AG08395 (cell line): ENCODE results near the gene FEM1C.
"Not testable (repeated sequence)": the region's sequence is repeated elsewhere in the genome, so short reads cannot be mapped to it uniquely, and the experiment has no call there.

Experiments
- DNase-seq: peaks from one replicate; pipeline ENCODE4 v3.0.0; 2012; ENCODE audit warnings: mixed read lengths, low spot score

FEM1C gene

DNA sequence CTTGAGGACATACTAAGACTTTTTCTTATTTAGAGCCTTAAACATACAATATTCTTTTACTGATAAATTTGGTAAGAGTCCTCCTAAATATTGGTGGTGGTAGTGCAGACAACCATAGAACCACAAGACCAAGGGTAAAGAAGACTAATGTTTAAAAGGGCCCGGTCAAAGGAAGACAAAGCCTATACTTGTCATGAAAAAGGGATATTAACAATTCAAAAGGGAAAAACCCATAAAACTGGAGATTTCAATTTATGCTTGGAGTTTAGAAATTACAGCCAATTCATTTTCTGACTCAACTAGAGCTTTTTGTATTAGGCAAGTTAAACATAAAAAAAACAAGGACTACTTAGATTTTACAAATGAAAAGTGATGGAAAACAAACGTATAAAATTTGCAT lies 24.4 kb downstream of the FEM1C start:
- DNase-seq: no peak

DNA sequence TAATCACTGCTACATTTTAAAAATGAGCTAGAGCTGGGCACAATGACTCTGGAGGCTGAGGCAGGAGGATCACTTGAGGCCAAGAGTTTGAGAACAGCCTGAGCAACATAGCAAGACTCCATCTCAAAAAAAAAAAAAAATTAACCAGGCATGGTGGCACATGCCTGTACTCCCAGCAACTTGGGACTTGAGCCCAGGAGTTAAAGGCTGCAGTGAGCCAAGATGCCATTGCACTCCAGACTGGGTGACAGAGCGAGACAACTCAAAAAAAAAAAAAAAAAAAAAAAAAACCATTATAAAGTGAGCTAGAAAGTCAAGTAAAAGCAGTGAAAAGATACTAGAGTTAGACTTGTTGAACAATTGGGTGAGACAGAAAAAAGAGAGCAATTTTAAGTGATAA lies 28.2 kb downstream of the FEM1C start:
- no peak for DNase-seq

DNA sequence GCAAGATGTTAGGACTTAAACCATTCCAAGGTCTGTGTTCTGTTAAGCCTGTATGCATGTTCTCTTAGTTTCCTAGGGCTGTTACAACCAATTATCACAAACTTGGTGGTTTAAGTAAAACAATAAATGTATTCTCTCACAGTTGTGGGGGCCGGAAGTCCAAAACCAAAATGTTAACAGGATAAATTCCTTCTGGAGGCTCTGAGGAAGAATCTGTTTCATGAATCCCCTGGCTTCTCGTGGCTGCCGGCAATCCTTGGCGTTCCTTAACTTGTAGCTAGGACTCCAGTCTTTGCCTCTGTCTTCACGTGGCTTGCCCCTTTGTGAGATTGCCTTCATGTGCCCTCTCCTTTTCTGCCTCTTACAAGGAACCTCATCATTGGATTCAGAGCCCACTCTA lies 30.4 kb downstream of the FEM1C start:
- DNase-seq: no peak

DNA sequence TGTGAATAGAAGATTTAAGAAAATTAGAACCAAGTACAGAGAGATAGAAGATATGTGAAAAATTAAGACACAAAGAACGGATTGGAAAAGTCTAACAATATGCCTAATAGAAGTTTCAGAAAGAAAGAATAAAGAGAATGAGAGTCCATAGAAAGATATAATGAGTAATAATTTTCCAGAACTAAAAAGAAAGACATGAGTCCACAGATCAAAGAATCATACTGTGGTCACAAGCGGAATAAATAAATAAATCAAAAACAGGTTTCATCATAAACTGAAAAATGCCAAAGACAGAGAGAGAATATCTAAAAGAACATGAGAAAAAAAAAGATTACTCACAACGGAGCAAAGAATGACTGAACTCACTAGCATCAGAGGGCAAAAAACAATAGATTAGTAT lies 32.9 kb downstream of the FEM1C start:
- no peak for DNase-seq

DNA sequence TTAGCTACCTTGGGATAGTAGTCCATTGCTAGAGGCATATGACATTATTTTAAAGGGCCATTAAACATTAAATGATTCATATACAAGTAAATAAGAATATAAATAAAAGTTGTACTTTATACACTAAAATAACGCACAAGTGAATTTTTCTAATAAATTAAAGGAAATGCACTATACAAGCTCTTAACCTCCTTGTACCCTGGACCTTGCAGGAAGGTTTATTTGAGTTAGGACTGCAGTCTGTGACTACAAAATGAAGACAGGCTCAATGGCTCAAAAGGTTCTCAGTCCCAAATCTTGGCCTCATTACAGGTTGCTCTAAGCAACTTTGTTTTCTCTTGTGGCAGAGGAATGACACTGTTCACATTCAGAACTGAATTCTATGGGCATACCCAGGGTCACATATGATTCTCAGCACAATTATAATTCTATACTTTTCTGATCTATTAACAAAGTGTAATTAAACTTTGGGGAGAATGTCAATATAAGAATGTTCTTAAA lies 34.4 kb downstream of the FEM1C start:
- no peak for DNase-seq

DNA sequence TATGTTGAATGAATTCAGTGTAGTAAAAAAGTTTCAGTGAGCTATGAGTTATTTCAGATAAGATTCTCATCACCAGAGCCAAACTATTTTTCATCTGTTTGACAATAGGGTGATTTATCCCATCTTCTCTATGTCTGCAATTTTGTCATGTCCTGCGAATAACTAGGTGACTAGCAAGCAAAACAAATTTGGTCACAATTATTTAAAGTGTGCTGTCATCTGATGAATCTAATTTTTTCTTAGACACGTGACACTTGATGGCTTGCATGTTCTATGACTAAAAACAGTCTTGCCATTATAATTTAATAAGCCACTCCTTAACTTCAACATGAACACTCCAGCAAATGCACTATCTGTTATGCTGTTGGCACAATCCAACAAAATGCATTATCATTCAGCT lies 35.0 kb downstream of the FEM1C start:
- DNase-seq: no peak

DNA sequence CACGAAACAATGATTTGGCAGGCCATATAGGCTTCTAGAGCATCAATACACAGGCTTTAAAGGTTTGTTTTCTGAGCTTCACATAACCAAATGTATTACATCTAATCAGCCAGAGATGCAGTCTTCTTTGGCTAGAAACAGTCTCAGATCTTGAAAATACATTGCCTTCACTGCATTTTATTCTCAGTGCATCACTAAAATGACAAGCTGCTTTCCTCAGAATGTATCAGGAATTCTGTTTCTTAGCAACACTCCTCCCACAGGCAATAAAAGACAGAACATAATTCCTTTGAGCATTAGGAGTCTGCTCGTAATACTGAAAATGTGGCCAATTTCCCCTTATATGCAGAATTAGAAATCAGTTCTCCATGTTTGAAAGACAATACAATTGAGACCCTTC lies 36.9 kb downstream of the FEM1C start:
- DNase-seq: peak; percentile 80

DNA sequence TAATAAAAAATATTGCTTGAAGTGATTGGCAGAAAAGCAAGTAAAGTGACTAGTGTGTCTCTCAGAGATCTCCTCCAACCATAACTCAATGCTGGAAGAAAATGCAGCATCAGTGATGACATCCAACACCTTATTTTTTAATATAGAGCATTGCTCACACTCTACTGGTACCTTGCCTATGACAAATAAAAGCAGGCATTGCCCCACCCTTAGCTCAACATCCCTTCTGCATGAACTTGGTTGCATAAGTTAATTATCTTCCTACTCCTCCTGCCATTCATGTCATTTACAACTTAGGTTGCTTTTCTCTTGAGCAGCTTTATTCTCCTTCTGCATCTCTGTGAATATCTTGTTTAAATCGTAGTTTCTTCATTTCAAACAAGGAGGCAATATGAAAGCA lies 41.2 kb downstream of the FEM1C start:
- no peak for DNase-seq

DNA sequence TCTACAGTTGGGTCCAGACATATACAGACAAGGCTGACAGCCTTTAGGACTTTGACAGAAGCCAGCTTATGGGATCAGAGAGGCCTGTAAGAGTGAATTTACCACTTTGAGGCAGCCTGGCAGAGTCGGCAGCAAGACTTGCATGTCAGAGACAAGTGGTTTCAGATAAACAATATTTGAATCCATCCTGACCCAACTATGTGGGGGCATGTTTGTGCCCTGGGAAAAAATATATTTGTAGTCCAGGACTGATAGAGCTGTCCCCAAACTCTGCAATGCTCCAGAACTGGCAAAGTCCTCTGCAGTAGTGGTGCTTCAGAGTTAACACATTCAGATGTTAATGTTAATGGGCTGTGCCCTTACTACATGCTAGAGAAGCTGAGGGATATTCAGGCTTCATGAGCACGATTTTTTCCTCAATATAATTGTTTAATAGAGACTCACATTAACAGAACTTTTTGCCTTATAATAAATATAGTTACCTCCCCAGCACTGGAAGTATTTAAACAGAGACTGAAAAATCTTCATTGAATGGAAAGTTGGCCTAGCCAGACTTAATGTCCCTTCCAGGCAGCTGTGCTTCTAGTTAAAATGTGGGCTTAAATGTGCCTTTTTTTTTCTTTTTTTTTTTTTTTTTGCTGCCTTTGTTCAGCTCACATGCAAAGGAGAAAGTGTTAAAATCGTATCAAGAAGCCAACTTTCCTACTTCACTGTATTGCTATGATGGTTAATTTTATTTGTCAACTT lies 42.9 kb downstream of the FEM1C start:
- DNase-seq: no peak

DNA sequence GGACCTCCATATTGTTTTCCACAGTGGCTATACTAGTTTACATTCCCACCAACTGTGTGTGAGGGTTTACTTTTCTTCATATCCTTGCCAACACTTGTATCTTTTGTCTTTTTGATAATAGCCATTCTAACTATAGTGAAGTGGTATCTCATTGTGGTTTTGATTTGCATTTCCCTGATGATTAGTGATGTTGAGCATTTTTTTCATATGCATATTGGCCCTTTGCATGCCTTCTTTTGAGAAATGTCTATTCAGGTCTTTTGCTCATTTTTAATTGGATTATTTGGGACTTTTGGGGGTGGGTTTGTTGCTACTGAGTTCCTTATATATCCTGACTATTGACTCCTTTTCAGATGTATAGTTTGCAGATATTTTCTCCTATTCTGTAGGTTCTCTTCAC lies 44.4 kb downstream of the FEM1C start:
- DNase-seq: no peak

DNA sequence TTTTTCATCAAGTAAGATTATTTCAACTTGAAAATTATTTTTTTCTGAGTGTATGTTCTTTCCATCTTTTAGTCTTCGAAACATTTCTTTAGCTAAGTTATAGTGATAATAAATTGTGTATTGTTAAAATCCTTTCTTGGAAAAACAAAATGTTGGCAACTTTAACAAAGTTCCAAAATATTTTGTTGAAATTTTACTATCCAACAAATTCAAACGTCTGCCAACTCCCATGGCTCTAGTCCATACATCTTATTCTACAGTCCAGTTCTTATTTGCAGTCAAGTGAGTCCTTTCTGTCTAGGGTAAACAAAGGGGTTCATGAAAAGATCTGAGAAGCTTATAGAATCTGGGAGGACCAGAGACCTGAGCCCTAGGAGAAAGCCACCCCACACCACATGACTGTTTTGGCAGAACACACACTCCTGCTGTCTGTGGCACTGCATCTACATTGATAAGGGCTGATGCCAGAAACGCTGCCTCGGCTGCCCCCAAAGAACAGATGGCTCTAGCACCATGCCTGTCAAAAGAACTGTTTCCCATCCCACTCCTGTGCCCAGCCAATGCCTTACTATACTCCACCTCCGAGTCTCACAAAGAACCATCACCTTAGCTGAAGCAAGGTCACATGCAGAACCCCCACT lies 47.5 kb downstream of the FEM1C start:
- DNase-seq: no peak

DNA sequence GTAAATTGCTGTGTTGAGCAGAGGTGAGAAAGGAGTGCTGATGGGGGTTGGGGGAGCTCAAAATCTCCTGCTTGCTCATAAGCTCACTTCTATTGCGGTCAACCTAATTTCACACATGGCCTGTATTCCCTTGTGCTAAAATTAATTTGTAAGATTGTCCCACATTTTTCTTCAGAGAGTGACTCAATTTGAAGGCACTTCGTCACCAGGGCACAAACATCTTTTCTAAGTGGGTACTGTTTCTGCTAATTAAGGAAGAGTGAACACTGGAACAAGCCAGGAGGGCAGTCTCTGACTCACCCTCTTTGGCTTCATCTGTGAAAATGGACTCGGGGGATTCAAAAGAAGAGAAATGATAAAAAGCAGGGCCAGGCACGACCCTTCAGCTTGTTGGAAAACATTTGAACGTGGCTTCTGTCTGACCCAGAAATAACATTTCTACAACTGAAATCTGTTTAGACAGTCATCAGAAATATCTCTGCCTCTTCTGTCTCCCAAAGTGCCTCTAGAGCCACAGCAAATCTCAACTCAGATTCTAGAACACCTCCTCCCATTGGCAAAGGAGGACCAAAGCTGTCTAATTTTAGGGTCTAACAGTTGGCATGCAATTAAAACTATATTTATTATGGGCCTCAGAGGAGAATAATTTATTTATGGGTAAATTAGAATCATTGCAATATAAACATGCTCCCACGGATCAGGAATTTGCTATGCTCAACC lies 49.8 kb downstream of the FEM1C start:
- peak; percentile 45 for DNase-seq

DNA sequence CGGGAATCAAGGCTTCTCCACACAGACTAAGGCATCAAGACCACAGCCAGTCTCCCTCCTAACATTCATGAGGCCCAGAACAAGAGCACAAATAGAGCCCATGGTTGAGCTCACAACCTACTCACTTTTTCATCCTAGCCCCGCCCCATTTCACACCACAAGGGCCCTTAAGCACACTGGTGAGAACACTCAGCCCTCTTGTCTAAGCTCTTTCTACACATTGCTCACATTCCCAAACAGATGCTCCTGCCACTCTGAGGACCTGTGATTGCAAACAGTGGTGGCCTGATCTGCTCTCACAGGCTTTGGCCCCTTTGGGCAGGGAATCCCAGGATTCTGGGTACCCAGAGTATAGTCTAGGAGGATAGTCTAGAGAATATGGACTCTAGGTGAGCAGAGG lies 54.0 kb downstream of the FEM1C start:
- no peak for DNase-seq

DNA sequence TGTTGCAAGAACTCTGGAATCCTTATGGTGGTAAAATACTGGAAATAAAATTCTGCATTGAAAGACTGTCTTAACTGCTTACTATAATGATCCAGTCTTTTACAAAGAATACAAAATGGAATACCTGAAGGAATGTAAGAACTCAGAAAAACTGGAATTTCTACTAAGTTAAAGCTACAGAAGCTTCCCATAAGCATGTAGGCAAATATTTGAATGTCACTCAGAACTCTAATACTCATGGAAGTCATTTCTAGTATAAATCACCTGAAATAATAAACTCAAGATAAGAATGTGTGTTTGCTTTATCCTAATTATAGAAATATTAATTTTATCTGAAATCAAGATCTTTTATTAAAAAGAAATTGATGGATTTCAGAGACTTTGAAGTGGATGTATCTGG lies 54.8 kb downstream of the FEM1C start:
- DNase-seq: no peak

DNA sequence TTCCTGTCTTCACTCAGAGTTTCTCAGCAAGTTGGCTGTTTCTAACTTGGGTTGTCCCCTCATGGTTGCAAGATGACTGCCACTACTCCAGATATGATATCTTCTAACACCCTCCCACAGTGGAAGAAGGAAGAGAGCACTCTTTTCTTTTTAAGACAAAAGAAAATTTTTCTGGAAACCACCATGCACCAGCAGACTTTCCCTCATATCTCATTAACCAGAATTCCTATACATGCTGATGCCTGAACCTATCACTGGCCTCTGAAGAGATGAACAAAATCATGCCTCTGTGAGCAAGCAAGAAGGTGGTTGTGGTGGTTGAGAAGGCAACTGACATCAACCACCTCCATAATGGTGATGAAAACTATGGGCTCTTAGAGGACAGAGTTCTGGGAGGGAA lies 56.8 kb downstream of the FEM1C start:
- no peak for DNase-seq

DNA sequence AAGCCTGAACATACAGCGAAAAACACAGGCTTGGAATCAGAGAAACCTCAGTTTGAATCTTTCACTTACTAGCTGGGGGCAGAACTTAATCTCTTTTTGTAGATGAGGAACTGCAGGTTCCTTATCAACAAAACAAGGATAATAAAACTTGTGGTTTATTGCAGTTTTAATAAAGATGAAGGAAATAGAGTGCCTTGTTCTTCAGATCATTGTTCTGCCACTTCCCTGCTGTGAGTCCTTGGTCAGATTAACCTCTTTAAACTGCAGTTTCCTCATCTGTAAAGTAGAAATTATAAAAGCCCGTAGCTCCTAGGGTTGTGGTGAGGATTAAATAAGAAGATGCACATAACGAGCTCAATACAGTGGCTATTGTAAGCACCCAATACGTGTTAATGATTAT lies 57.4 kb downstream of the FEM1C start:
- DNase-seq: no peak

DNA sequence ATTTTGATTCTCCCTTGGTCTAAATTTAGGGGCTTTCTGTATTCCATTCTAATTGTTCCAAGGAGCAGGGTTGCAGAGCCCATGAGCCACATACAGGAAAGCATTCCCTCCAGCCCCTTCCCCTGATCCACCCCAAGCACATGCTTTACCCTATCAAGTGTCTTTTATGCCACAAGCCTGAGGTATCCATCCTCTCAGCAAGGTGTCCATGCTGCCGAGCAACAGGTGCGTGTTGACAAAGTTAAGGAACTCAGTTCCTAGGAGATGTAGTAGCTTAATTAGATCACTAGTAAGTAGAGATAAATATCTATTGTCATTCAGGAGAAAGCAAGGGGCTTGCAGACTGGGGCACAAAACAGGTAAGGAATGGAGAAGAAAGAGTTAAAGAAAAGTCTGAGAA lies 57.8 kb downstream of the FEM1C start:
- DNase-seq: no peak

DNA sequence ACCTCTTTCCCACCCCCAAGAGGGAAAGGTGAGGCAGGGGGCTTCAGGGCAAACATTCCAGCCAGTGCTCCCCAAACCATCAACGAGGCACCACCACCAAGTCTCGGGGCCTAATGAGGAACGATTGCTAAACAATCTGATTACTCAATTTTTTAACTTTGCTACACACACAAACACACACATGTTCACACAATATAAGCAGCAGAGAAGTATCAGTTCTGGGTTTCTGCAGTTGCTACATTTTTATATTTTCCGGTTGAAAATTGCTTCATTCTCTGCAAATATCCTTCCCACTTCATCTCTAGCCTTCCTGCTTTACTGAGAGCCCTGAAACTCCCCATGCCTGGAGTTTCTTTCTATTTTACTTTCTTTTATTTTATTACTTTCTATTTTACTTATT lies 60.2 kb downstream of the FEM1C start:
- DNase-seq: no peak

DNA sequence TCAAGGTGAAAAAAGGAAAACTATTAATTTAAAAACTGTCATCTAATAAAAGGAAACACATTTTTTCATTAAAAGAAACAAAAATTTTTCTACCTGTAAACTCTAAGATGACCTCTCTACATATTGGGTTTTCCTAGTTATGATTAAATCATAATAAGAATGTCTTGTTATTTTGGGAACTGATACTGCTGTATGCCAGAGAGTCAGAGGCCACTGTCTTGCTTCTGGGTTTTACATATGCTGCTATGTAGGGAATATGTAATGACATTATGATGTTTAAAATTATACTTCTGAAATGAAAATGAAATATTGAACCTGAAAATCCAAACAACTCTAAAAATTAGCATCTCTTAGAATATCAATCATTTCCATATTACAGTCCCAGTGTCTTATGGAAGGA lies 63.7 kb downstream of the FEM1C start:
- DNase-seq: no peak

DNA sequence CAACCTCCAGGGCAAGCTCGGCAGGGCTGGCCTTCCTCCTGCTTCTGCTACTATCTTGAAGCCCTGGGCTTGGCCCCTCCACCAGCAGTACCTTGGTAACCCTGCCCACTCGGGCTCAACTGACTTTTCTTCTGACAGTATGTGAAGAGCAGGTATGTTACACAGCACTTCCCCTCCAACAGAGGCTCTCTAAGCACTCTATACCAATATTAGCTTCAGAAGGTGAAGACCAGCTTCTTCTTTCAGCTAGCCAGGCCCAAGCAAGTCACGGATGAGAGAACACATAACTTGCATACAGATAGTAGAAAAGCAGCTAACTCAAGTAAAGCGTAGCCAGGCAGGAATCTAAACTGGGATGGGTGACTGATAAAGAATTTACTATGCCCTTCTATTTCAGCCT lies 64.3 kb downstream of the FEM1C start:
- no peak for DNase-seq

DNA sequence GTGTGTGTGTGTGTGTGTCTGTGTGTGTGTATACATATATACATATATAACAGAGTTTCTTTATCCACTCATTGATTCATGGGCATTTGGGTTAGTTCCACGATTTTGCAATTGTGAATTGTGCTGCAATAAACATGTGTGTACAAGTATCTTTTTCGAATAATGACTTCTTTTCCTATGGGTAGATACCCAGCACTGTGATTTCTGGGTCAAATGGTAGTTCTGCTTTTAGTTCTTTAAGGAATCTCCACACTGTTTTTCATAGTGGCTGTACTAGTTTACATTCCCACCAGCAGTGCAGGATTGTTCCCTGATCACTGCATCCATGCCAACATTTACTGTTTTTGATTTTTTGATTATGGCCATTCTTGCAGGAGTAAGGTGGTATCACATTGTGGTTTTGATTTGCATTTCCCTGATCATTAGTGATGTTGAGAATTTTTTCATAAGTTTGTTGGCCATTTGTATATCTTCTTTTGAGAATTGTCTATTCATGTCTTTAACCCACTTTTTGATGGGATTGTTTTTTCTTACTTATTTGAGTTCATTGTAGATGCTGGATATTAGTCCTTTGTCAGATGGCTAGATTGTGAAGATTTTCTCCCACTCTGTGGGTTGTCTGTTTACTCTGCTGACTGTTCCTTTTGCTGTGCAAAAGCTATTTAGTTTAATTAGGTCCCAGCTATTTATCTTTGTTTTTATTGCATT lies 65.3 kb downstream of the FEM1C start:
- DNase-seq: not testable (repeated sequence)

DNA sequence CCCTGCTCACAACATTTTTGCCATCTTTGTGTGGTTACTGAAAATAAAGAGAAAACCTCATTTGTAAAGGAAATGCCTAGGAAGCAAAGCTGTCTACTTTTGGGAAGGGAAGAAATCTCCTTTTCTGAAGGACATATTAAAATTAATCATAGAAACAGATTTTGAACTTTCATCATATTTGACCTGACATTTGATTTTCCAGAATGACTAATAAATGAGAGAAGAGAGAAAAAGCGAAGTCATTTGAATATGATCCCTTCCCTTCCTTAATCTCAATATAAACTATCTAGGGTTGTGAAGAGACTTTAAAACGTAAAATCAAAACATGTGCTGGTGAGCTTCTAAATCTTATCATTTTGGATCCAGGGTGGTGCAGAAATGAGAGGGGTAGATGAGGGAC lies 66.3 kb downstream of the FEM1C start:
- no peak for DNase-seq

DNA sequence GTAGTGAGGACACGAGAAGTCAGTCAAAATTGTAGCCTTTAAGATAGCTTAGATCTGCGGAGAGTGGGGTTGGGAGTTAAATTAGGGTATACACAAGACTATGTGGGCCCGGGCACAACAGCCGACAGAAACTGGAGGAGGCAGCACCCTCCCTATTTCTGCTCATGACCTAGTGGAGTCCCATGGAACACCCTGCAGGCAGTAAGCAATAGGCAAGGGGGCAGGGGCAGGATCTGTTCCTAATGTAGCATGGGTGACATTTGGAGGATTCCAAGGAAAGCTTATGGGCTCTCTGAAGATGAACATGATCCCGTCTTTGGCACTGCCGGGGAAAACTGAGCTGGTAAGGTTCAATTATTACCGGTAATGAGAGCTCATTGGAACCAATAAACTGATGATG lies 67.0 kb downstream of the FEM1C start:
- DNase-seq: no peak
